K562 (cell line): ENCODE measurements around the gene ANK3. TPM values are rescaled to one million over a fixed set of nuclear protein-coding genes. Genes with fewer than 3 reads are reported as not detected.
A peak's percentile ranks its signal among the peaks of the same experiment; 100 is the strongest.

Experiments
- ATAC-seq: fragments of 200-7000 bp; cut with Tn5 transposase; 3 replicates; pipeline ENCODE4 v1.9.1; 2020; ENCODE audit warnings: moderate library complexity
- BruUV-seq: library from RNA; stranded (reverse); fragments of 400-500 nt; replicated peaks from 2 replicates; lab custom pipeline; 2021; lab: Mats Ljungman, UMichigan
- CTCF ChIA-PET: fragments of 300-600 bp; formaldehyde crosslinking; extraction: SDS; loops from one replicate; lab custom pipeline; 2021; ENCODE audit warnings: low intra/inter-chr PET ratio; lab: Yijun Ruan, JAX
- POLR2A ChIA-PET: fragments of 300-600, 350-650 bp; sonication (Branson Sonifier 250); formaldehyde crosslinking; extraction: SDS; loops from one replicate; lab custom pipeline; 2021; ENCODE audit warnings: antibody characterized with exemption, inconsistent platforms; lab: Yijun Ruan, JAX
- DNase-seq, 4 experiments: peaks; one replicate each; pipeline versions ENCODE4 v3.0.0 to v3.0.0-alpha.2; 2011 to 2018; ENCODE audit warnings: low spot score in 3 of 4, mixed read lengths in 3 of 4; ENCODE audit errors: extremely low read depth in 1 of 4
- FAIRE-seq: peaks from 2 replicates; lab custom pipeline; 2011; peaks lifted over from hg19 to GRCh38; lab: Jason Lieb, UNC
- H2AFZ ChIP-seq: 2 replicates; pipeline ENCODE4 v1.6.0; 2011; ENCODE audit warnings: low read depth, low read length, control low read depth, inconsistent platforms
- H3K27ac ChIP-seq: fragments of 200-600 bp; 3 replicates; pipeline ENCODE4 v1.8.0; 2011; ENCODE audit warnings: low read depth, mild to moderate bottlenecking, control low read depth, inconsistent platforms, low read length, moderate library complexity, mixed read lengths; ENCODE audit errors: extremely low read depth
- H3K27me3 ChIP-seq, 2 experiments: fragments of 300-600 bp in 1 of 2; 2 replicates in 1 of 2; 3 replicates in 1 of 2; pipeline versions ENCODE4 v1.6.0 to v1.8.0; 2011; ENCODE audit warnings: inconsistent platforms in 2 of 2, low read length in 2 of 2, mild to moderate bottlenecking in 1 of 2, mixed read lengths in 1 of 2, moderate library complexity in 1 of 2; ENCODE audit not compliant: control insufficient read depth in 2 of 2, insufficient read depth in 2 of 2
- H3K36me3 ChIP-seq: fragments of 300-600 bp; 3 replicates; pipeline ENCODE4 v1.8.0; 2011; ENCODE audit warnings: mild to moderate bottlenecking, low read length, inconsistent platforms; ENCODE audit not compliant: control insufficient read depth, insufficient read depth
- H3K4me1 ChIP-seq, 2 experiments: fragments of 200-600 bp in 1 of 2; replicated peaks in 1 of 2; 2 replicates in 1 of 2; 3 replicates in 1 of 2; pipeline versions ENCODE4 v1.5.1 to v1.8.0; 2011; ENCODE audit warnings: inconsistent platforms in 2 of 2, low read length in 2 of 2, mild to moderate bottlenecking in 1 of 2, mixed read lengths in 1 of 2, moderate library complexity in 1 of 2; ENCODE audit not compliant: control insufficient read depth in 2 of 2, insufficient read depth in 2 of 2
- H3K4me2 ChIP-seq: 2 replicates; pipeline ENCODE4 v1.6.1; 2011; ENCODE audit warnings: low read length, control low read depth, inconsistent platforms, mixed read lengths; ENCODE audit not compliant: insufficient read depth
- H3K4me3 ChIP-seq: fragments of 200-600 bp; sonication (generic), shearing (Covaris generic); 2 replicates; pipeline ENCODE4 v1.5.1; 2016; ENCODE audit warnings: control low read depth, inconsistent platforms
- H3K79me2 ChIP-seq: fragments of 200-600 bp; 3 replicates; pipeline ENCODE4 v1.8.0; 2011; ENCODE audit warnings: low read length, inconsistent platforms; ENCODE audit not compliant: control insufficient read depth, insufficient read depth
- H3K9ac ChIP-seq, 2 experiments: 2 replicates each; pipeline versions ENCODE4 v1.6.0 to v1.6.1; 2011; ENCODE audit warnings: low read depth in 2 of 2, low read length in 2 of 2, control low read depth in 1 of 2, inconsistent platforms in 1 of 2, mild to moderate bottlenecking in 1 of 2, mixed read lengths in 1 of 2; ENCODE audit not compliant: insufficient read depth in 1 of 2
- H3K9me1 ChIP-seq: one replicate; pipeline ENCODE4 v1.6.0; 2011; ENCODE audit warnings: inconsistent platforms, mild to moderate bottlenecking, low read length, moderate library complexity; ENCODE audit not compliant: control insufficient read depth, insufficient read depth
- H3K9me3 ChIP-seq: replicated peaks from 2 replicates; pipeline ENCODE4 v1.5.1; 2011; ENCODE audit warnings: low read depth, low read length, inconsistent platforms; ENCODE audit not compliant: control insufficient read depth, insufficient read depth
- H4K20me1 ChIP-seq: replicated peaks from 2 replicates; pipeline ENCODE4 v1.6.1; 2011; ENCODE audit warnings: low read length, inconsistent platforms, mixed read lengths; ENCODE audit not compliant: control insufficient read depth, insufficient read depth
- ETS2 ChIP-seq: IDR thresholded peaks from 2 replicates; pipeline ENCODE4 v1.6.1; 2016; ENCODE audit warnings: borderline replicate concordance, missing genetic modification characterization, mild to moderate bottlenecking, moderate library complexity, missing compliant biosample characterization; ENCODE audit not compliant: poor library complexity, severe bottlenecking
- FOSL1 ChIP-seq: fragments of 200-800 bp; sonication (Bioruptor generic); conservative IDR thresholded peaks from 2 replicates; pipeline ENCODE4 v1.6.1; 2016; ENCODE audit warnings: missing genetic modification characterization, missing compliant biosample characterization
- MAFK ChIP-seq: IDR thresholded peaks from 2 replicates; pipeline ENCODE4 v1.6.1; 2011; ENCODE audit warnings: low read length, improper control_type of control experiment
- NONO ChIP-seq, 2 experiments: fragments of 200-400 bp in 1 of 2; fragments of 450-650 bp in 1 of 2; formaldehyde crosslinking in 1 of 2; IDR thresholded peaks; 2 replicates each; pipeline ENCODE4 v1.6.1; 2017; ENCODE audit warnings: low read depth in 2 of 2, mild to moderate bottlenecking in 2 of 2, moderate library complexity in 2 of 2, low read length in 1 of 2
- POLR2G ChIP-seq: fragments of 200-400 bp; formaldehyde crosslinking; IDR thresholded peaks from 2 replicates; pipeline ENCODE4 v1.6.1; 2017; ENCODE audit warnings: low read depth, mild to moderate bottlenecking, antibody characterized with exemption, low read length, moderate library complexity
- PRDM10 ChIP-seq: fragments of 450-650 bp; IDR thresholded peaks from 2 replicates; pipeline ENCODE4 v1.6.1; 2018; ENCODE audit not compliant: partially characterized antibody
- RCOR1 ChIP-seq, 2 experiments: IDR thresholded peaks; 2 replicates each; pipeline ENCODE4 v1.6.1; 2012; ENCODE audit warnings: low read depth in 2 of 2, low read length in 2 of 2, borderline replicate concordance in 1 of 2, improper control_type of control experiment in 1 of 2
- SFPQ ChIP-seq: fragments of 200-400 bp; formaldehyde crosslinking; IDR thresholded peaks from 2 replicates; pipeline ENCODE4 v1.6.1; 2017; ENCODE audit warnings: mild to moderate bottlenecking, low read depth, low read length, moderate library complexity
- WGBS: fragments of 100-300 bp; shearing (Covaris generic); methylation state at CpG from one replicate; pipeline ENCODE4 v1.1.6; 2016; ENCODE audit warnings: low coverage, mixed read lengths; ENCODE audit not compliant: insufficient coverage; ENCODE audit errors: missing lambda C conversion rate; 5-methylcytosine and 5-hydroxymethylcytosine counted together
- in situ Hi-C: fragments of 300-500 bp; cut with MboI; formaldehyde crosslinking; loops from 4 replicates; pipeline ENCODE4 v1.15.0; 2018; ENCODE audit warnings: inconsistent platforms, mixed read lengths
- intact Hi-C: fragments of 100-400 bp; cut with micrococcal nuclease; formaldehyde crosslinking; loops from 2 replicates; pipeline ENCODE4 v1.14.2; 2022
- polyA plus RNA-seq, 8 experiments: library from polyadenylated mRNA; depleted of rRNA in 4 of 8; stranded (reverse) in 5 of 8; unstranded in 3 of 8; fragments of >200 nt; fragmentation: Nextera tagmentation in 2 of 8; fragmentation: Illumina TruSeq in 1 of 8; extraction: Ambion mirVana in 2 of 8; extraction: Trizol in 1 of 8; gene quantifications; 2 replicates each; pipeline versions ENCODE4 v1.2.1 to v1.2.3, GENCODE V29; 2011 to 2014; ENCODE audit warnings: inconsistent platforms in 1 of 8, missing spikeins in 1 of 8
- total RNA-seq, 7 experiments: library from RNA; depleted of rRNA in 6 of 7; stranded (reverse); fragments of >200 nt in 6 of 7; fragmentation: Illumina TruSeq in 2 of 7; extraction: Trizol in 2 of 7; gene quantifications; 2 replicates each; pipeline versions ENCODE4 v1.2.1 to v1.2.3, GENCODE V29; 2011 to 2021; ENCODE audit warnings: low replicate concordance in 1 of 7

Gene ANK3
- total and polyA plus RNA-seq, 9 of the 15 experiments (the other 6 are each of a cell fraction or from before 2014, with no cell fraction given) = 10.0 to 32.3 (median 17.9) TPM

- peak; percentile 69 to 87; a peak in 2 of 4 replicates for TF ChIP-seq RCOR1 (IDR thresholded peaks at IDR 0.05; ENCODE audit: borderline replicate concordance in 1 of 2, low read depth in 2 of 2, low read length in 2 of 2)
- TF ChIP-seq SFPQ = no peak
- TF ChIP-seq, all 486 proteins: peak for 64
Observed at GRCh38 chr10:60073397-60073780, 316.3 kb downstream of the ANK3 start (continued).

- ATAC-seq (no peak), FAIRE-seq (no peak), DNase-seq (peak in 1 of 4 experiments; percentile 24)
- Histone ChIP-seq H3K4me3 (no peak overlapping the region), H3K27me3 (no peaks in the 10 kb centered on the region), H3K9me1 (no peaks in the 10 kb centered on the region), H3K9ac (no peak overlapping the region), H4K20me1 (no peaks in the 10 kb centered on the region), H3K27ac (no peak overlapping the region), H3K9me3 (no peaks in the 10 kb centered on the region), H2AFZ (no peak overlapping the region), H3K4me1 (peaks cover 0 to 33% of the 10 kb centered on the region in 2 experiments; a peak in 3 of 5 replicates), H3K4me2 (no peak overlapping the region), H3K79me2 (no peaks in the 10 kb centered on the region), H3K36me3 (no peaks in the 10 kb centered on the region)
- ChIA-PET POLR2A (no interaction called here), CTCF (no interaction called here)
- in situ Hi-C loops (no loop called here), intact Hi-C loops (no loop called here)
- WGBS = 42% methylated on average over 2 of the region's 2 CpGs
- BruUV-seq = no TSS peak
- no peak for TF ChIP-seq NONO (IDR thresholded peaks at IDR 0.05; ENCODE audit: low read depth in 2 of 2, low read length in 1 of 2)
- peak; percentile 5 for TF ChIP-seq PRDM10
- no peak for TF ChIP-seq MAFK
- no peak for TF ChIP-seq ETS2 (tag)
- TF ChIP-seq POLR2G = no peak
- peak; percentile 73 for TF ChIP-seq FOSL1 (tag)
Observed at GRCh38 chr10:60069311-60069710, 320.4 kb downstream of the ANK3 start.
